Activated CD4-positive, alpha-beta T cell treated with anti-CD3 and anti-CD28 coated beads, Interleukin-2, amount 50 U/mL, for 24 hours (primary cell): ENCODE measurements around the gene CPA3.

Source experiments
- DNase-seq, 2 donors: peaks; one replicate each; pipeline ENCODE4 v3.0.0-alpha.2; 2020; ENCODE audit warnings: low read depth in 1 of 2, low spot score in 1 of 2

Gene CPA3

GRCh38 chr3:148857316-148857715 is 7.8 kb upstream of the CPA3 start:
- no peak for DNase-seq

DNA sequence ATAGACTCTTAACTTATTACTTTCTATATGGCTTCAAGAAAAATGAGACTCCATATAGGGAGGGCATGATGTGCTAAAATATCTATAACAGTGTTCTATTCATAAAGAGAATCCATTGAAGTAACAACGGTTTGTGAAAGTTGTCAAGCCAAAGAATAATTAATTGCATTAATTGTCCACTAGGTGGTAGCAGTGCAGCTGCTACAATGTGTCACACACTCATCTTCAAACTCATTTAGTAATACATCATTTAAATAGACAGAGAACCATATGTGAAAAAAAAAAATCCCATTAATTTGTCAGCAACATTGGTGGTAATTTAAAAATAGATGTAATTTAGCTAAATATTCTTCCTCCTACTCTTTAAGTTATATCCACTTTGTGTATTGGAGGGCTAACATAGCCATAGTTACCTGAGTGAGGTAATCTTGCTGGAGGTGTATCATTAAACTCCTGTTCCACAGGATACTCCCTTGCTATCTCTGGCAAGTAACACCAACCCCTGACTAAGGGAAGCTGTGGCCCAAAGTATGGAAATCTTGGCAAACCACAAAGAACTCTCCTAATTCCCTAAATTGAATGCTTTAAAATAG is 3.7 kb upstream of the CPA3 start:
- no peak for DNase-seq

DNA sequence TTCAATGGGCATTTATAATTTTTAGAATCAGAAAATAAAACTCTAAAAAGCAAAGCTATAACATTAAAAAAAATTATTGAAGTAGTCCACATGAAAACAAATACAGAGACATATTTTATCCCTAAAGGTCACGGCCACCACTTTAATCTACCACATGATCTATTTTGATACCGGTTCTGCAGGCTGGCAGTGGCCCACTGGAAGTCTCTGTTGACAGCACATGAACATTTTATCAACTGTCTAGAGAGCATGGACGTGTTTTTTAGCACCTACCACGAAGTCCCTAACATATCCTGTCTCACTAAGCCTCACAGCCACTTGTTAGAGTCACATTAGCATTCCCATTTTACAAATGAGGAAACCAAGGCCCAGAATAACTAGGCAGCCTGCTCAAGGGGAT is 1.8 kb upstream of the CPA3 start:
- DNase-seq = no peak

GRCh38 chr3:148863814-148864213 is 1.3 kb upstream of the CPA3 start:
- DNase-seq = no peak

DNA sequence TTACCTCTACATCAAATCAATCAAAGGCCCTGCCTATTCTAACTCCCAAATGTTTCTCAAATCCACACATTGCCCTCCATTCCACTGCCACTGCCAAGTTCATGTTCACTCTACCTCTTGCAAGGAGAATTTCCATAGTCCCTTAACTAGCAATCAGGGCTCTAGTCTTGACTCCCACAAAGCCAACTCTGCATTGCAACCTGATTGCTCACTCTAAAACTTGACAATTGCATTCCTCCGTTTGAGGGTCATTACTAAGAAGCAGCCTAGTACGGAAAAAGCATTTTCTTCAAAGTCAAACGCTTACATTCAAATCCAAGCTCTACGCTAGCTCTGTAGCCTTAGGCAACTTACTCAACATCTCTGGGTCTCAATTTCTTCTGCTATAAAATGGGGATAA is 1.2 kb downstream of the CPA3 start:
- no peak for DNase-seq

DNA sequence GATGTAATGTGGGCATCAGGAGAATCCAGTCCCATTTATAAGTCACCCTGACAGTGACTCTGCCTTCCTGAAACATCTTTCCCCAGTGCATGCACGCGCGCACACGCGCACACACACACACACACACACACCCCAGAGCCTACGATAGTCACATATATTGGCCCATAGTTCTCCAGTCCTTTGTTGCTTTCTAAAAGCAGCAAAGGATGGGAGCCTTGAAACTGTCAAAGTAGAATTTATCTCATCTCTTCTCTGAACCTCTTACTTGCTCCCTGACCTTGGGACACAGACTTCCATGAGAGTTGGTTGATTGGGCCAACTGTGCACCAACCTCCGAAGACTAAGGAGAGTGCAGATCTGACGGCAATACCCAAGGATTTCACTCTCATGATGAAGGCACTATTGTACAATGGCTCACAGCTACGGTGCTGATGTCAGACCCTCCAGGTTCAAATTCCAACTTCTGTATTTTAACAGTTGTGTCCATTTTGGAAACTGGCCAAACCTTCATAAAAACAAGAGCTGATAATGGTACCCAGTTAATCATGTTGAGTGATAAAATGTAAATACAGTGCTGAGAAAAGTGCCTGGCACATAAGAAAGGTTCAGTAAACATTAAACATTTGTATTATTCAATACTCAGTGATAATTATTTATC is 8.3 kb downstream of the CPA3 start:
- no peak for DNase-seq

- no peak for DNase-seq
Measured at GRCh38 chr3:148873977-148874376, 8.9 kb downstream of the CPA3 start.

GRCh38 chr3:148878095-148878494 is 13.0 kb downstream of the CPA3 start:
- DNase-seq = no peak

DNA sequence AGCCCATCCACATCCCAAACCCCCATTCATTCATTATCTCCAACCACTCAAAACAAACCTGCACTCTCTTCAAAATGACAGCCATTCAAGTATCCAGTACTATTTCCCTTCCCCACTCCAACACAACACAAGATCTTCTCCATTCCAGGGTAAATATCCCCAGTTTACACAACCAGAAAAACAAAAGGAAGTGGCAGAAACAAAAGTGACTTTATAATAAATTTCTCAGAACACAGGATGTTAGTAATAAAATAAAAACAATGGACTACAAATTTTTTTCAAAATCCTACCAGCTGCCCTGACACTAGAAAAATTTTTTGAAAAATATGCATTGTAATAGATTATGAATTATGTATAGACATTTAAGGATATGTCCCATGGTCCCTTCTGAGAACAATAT is 14.2 kb downstream of the CPA3 start:
- DNase-seq = no peak

GRCh38 chr3:148880681-148881080 is 15.6 kb downstream of the CPA3 start:
- no peak for DNase-seq

DNA sequence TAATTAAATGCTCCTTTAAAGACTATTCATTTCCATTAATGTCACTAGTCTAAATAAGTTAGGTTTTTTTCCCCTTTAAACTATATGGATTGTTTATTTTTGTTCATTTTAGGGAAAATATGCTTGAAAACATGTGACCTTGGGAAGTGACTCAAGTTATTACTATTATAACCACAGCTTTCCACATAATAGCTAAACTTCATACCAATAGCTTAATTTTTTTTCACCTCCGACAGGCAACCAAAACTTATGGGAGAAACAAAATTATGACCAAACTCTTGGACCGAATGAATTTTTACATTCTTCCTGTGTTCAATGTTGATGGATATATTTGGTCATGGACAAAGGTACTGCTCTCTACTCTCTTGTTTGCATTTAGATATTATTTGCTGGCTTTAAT is 16.2 kb downstream of the CPA3 start:
- no peak for DNase-seq

- DNase-seq = no peak
Measured at GRCh38 chr3:148882288-148882687, 17.2 kb downstream of the CPA3 start.

DNA sequence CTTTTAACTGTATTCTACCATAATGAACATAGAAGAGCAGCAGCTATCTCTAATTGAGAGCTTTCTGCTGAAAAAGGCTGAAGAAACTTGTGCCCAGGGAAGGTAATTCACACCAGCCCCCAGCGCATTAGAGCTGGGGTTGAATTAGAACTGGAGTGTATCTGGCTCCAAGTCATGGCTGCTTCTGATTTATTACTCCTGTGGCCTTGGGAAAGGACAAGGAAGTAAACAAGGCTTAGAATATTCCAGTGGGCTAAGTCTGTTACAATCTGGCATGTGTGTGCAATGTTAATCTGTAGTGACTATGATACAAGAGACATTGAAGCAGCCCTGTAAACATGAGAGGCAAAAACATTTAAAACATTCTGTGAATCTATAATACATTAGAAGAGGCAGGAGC is 18.1 kb downstream of the CPA3 start:
- DNase-seq = no peak

- no peak for DNase-seq
Measured at GRCh38 chr3:148884261-148884660, 19.2 kb downstream of the CPA3 start.

GRCh38 chr3:148889828-148890227 is 24.7 kb downstream of the CPA3 start:
- DNase-seq = no peak

DNA sequence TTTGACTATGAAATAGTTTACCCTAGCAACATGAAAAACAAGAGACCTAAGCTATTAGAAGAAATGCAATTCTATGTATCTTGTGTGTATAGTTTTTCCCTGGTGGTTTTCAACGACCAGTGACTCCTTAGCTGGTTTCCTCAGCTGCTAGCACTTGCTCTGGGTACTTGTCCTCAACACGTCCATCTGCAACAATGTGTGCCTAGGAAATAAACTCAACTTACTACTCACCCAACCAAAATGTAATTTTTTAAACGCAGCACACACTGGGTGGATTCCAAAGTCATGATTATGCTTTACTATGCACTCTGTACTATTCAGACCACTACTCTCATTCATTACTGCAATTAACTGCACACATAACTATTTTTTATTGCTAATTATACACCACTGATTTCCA is 31.0 kb downstream of the CPA3 start:
- DNase-seq = no peak

- no peak for DNase-seq
Measured at GRCh38 chr3:148901987-148902791, 37.1 kb downstream of the CPA3 start.

DNA sequence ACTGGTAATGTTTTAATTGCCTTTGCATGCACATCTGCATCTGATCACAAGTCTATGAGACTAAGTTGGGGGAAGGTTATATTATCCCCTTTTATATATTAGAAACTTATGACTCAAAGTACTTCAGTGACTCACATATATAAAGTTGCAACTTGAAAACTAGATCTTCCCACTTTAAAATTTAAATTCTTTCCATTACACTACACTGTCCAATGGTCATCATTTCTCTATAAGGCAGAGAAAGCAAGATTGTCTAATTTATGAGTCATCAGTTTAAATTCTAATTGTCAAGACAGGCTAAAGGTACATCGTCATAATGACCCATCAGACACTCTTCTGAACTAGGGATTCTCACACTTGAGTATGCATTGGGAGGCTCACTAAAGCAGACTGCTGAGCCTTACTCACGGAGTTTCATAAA is 37.9 kb downstream of the CPA3 start:
- DNase-seq = no peak

DNA sequence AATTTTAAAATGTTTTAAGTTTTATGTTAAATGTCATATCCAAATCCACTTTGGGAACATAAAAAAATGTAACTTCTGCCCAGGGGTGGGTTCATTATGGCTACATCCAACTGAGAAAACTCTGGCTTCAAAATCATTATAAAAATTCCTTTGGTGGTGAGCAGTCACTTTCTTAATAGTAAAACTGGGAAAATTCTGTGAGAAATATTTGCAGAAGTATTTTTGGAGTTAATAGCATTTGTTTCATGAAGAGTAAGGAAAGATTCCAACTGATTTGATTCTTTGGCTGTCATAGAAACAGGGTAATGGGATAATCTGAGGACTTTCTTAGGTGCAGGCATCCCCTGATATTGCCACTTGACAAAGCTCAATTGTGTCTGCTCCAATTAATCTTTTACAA is 38.8 kb downstream of the CPA3 start:
- DNase-seq = no peak

GRCh38 chr3:148906667-148907066 is 41.6 kb downstream of the CPA3 start:
- no peak for DNase-seq

GRCh38 chr3:148911173-148911572 is 46.1 kb downstream of the CPA3 start:
- no peak for DNase-seq

DNA sequence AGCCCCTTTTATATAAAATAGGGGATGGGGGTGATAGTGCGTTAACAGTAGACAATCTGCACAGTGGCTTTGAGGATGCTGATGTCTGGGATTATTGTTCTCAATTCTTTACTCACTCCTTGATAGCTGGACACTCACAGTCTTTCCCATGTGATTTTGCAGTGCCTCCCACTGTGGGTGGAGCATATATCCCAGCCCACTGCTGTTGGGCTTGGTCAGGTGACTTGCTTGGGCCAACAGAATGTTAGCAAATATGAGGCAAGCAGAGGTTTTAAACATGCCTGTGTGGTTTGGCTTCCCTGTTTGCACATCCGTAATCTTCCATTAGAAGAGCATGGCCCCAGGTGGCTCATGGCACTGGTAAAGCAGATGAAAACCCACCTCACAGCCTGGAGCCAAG is 46.5 kb downstream of the CPA3 start:
- DNase-seq = no peak
